PC-9 (cell line): ENCODE data around the gene AMOTL2. TPM values are rescaled to one million over a fixed set of nuclear protein-coding genes. Genes with fewer than 3 reads are reported as not detected.
A peak's percentile ranks its signal among the peaks of the same experiment; 100 is the strongest.

Experiments used
- BruUV-seq: library from RNA; stranded (reverse); fragments of 400-500 nt; replicated peaks from 2 replicates; lab custom pipeline; 2021; lab: Mats Ljungman, UMichigan
- CTCF ChIA-PET: fragments of 300-600 bp; sonication (Branson Sonifier 250); formaldehyde crosslinking; loops from one replicate; lab custom pipeline; 2022; ENCODE audit warnings: antibody characterized with exemption; lab: Charles Lee
- POLR2A ChIA-PET: fragments of 300-600 bp; sonication (Branson Sonifier 250); formaldehyde crosslinking; loops from one replicate; lab custom pipeline; 2022; ENCODE audit warnings: antibody characterized with exemption; ENCODE audit not compliant: unreplicated experiment; lab: Charles Lee
- DNase-seq, 2 experiments: peaks; one replicate each; pipeline versions ENCODE4 v3.0.0 to v3.0.0-alpha.2; 2015 to 2022; ENCODE audit warnings: mixed read lengths in 1 of 2
- H2AFZ ChIP-seq: fragments of 200-600 bp; sonication (generic); 2 replicates; pipeline ENCODE4 v1.8.1; 2017; ENCODE audit warnings: antibody characterized with exemption
- H3F3A ChIP-seq: fragments of 200-600 bp; sonication (generic); 2 replicates; pipeline ENCODE4 v1.8.1; 2017; ENCODE audit warnings: antibody characterized with exemption, mild to moderate bottlenecking, low read depth; ENCODE audit not compliant: insufficient read depth
- H3K27ac ChIP-seq: fragments of 200-600 bp; sonication (generic); 2 replicates; pipeline ENCODE4 v1.6.1; 2016; ENCODE audit warnings: mixed run types
- H3K27me3 ChIP-seq: fragments of 200-600 bp; sonication (generic); 2 replicates; pipeline ENCODE4 v1.6.1; 2016; ENCODE audit warnings: low read depth, mixed run types; ENCODE audit not compliant: insufficient read depth
- H3K36me3 ChIP-seq: fragments of 200-600 bp; sonication (generic); 2 replicates; pipeline ENCODE4 v1.6.1; 2016; ENCODE audit warnings: low read depth, mixed run types
- H3K4me1 ChIP-seq: fragments of 200-600 bp; sonication (generic); replicated peaks from 2 replicates; pipeline ENCODE4 v1.6.1; 2016; ENCODE audit warnings: mixed run types; ENCODE audit not compliant: insufficient read depth
- H3K4me2 ChIP-seq: fragments of 200-600 bp; sonication (generic); 2 replicates; pipeline ENCODE4 v1.6.1; 2017; ENCODE audit warnings: mixed run types
- H3K4me3 ChIP-seq: fragments of 200-600 bp; sonication (generic); 2 replicates; pipeline ENCODE4 v1.6.1; 2016; ENCODE audit warnings: mixed run types
- H3K79me2 ChIP-seq: fragments of 200-600 bp; sonication (generic); 2 replicates; pipeline ENCODE4 v1.6.1; 2017; ENCODE audit warnings: low read depth, mixed run types
- H3K9me2 ChIP-seq: fragments of 200-600 bp; sonication (generic); 2 replicates; pipeline ENCODE4 v1.8.1; 2017; ENCODE audit warnings: mild to moderate bottlenecking; ENCODE audit not compliant: insufficient read depth
- H3K9me3 ChIP-seq: fragments of 200-600 bp; sonication (generic); 2 replicates; pipeline ENCODE4 v1.8.1; 2016; ENCODE audit warnings: low read depth; ENCODE audit not compliant: insufficient read depth
- H4K20me1 ChIP-seq: fragments of 200-600 bp; sonication (generic); 2 replicates; pipeline ENCODE4 v1.8.1; 2017; ENCODE audit not compliant: insufficient read depth
- EZH2 ChIP-seq: fragments of 200-600 bp; sonication (generic); IDR thresholded peaks from 2 replicates; pipeline ENCODE4 v1.8.0; 2017; ENCODE audit warnings: antibody characterized with exemption, low read depth
- intact Hi-C: fragments of 100-400 bp; cut with micrococcal nuclease; formaldehyde crosslinking; loops from one replicate; pipeline ENCODE4 v1.10.0; 2022; ENCODE audit not compliant: unreplicated experiment
- total RNA-seq: library from RNA; stranded (reverse); gene quantifications from 2 replicates; pipeline ENCODE4 v1.2.3, GENCODE V29; 2021
- TF ChIP-seq, protein P1 (sequence below): fragments of 200-600 bp; sonication (generic); conservative IDR thresholded peaks from 2 replicates; pipeline ENCODE4 v1.6.1; 2017; ENCODE audit warnings: mixed run types, antibody characterized with exemption, mild to moderate bottlenecking, moderate library complexity

The AMOTL2 gene
- total RNA-seq, 1 experiment from 2014 or later: 147 TPM

DNA sequence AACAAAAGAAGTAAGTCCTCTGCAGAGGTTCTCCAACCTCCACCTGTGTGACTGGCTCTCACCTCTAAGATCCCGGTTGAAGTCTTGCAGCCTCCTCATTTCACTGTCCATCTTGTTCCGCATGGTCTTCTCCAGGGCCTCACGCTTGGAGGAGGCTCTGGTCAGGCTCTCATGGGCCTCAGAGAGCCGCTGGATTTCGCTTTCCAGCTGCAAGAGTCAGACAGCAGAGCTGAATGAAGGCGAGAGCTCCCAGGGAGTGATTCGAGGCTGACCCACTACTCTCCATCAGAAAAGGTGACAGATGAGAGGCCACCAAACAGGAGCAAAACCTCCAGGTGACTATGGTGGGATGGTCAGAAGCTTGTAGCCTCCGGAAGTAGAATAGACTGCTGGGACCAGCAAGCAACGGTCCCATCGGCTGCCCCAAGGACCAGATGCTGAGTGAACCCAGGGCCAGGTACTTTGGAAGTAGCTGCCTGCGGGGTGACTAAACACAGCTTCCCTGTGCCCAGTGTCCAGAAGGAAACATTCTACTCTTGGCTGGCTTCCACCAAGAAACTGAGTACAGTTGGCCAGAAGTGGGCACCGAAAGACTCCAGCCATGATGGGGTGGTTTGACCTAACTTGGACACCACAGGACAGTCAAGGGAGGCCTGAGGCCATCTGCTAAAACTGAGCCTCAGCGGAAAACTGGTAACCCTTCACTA lies 7.9 kb downstream of the AMOTL2 start:
- Histone ChIP-seq H3K27ac (peak overlapping the region; percentile 100), H3K79me2 (peaks cover 86% of the 10 kb centered on the region), H3K27me3 (no peaks in the 10 kb centered on the region), H3F3A (peaks cover 94% of the 10 kb centered on the region), H3K36me3 (peaks cover 89% of the 10 kb centered on the region), H3K4me2 (peak overlapping the region; percentile 87), H2AFZ (no peak overlapping the region), H3K4me1 (peaks cover 96% of the 10 kb centered on the region), H3K9me3 (no peaks in the 10 kb centered on the region), H3K4me3 (peak overlapping the region; percentile 21; the same call in 1 of the 2 replicates), H3K9me2 (no peaks in the 10 kb centered on the region), H4K20me1 (peaks cover 49% of the 10 kb centered on the region)
- ChIA-PET POLR2A (interaction anchor here (0.6 to 2.0 kb wide), 4 partner anchors 9 to 61 kb away, joined by 3 to 18 read pairs (median 4); no protein-coding TSS in a partner anchor), CTCF (interaction anchor here (0.6 to 1.5 kb wide), 2 partner anchors 9 to 1814 kb away, joined by 3 to 5 read pairs; no protein-coding TSS in a partner anchor)
- intact Hi-C loops: no loop called here
- BruUV-seq: no TSS peak
- TF ChIP-seq, protein P1, sequence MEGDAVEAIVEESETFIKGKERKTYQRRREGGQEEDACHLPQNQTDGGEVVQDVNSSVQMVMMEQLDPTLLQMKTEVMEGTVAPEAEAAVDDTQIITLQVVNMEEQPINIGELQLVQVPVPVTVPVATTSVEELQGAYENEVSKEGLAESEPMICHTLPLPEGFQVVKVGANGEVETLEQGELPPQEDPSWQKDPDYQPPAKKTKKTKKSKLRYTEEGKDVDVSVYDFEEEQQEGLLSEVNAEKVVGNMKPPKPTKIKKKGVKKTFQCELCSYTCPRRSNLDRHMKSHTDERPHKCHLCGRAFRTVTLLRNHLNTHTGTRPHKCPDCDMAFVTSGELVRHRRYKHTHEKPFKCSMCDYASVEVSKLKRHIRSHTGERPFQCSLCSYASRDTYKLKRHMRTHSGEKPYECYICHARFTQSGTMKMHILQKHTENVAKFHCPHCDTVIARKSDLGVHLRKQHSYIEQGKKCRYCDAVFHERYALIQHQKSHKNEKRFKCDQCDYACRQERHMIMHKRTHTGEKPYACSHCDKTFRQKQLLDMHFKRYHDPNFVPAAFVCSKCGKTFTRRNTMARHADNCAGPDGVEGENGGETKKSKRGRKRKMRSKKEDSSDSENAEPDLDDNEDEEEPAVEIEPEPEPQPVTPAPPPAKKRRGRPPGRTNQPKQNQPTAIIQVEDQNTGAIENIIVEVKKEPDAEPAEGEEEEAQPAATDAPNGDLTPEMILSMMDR: no peak
- no peak for TF ChIP-seq EZH2
- no peak for DNase-seq

DNA sequence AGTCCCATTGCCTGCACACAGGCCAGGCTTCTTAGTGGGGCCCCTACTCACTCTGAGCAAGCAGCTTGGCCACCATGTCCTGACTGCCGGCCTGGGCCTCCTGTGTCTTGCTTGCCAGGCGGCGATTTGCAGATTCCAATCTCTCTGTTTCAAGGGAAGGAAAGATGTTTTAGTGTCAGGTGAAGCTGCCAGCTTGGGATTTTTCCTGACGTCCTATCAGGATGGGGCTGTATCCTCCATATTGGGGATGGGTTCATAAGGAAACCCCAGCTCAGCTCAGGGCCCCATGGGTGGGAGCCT lies 8.5 kb downstream of the AMOTL2 start:
- Histone ChIP-seq H3K79me2 (peaks cover 86% of the 10 kb centered on the region), H3K27ac (peak overlapping the region; percentile 100), H3K4me3 (peak overlapping the region; percentile 21; the same call in 1 of the 2 replicates), H4K20me1 (peaks cover 43% of the 10 kb centered on the region), H3K4me2 (peak overlapping the region; percentile 87), H3K9me2 (no peaks in the 10 kb centered on the region), H3K27me3 (no peaks in the 10 kb centered on the region), H3K4me1 (peaks cover 96% of the 10 kb centered on the region), H2AFZ (no peak overlapping the region), H3K36me3 (peaks cover 88% of the 10 kb centered on the region), H3K9me3 (no peaks in the 10 kb centered on the region), H3F3A (peaks cover 94% of the 10 kb centered on the region)
- TF ChIP-seq, protein P1: no peak
- TF ChIP-seq EZH2: no peak
- BruUV-seq: no TSS peak
- ChIA-PET POLR2A (interaction anchor here (0.8 to 2.8 kb wide), 2 partner anchors 9 to 48 kb away, joined by 5 to 76 read pairs; partner anchors contain the start of gene AMOTL2), CTCF (no interaction called here)
- intact Hi-C loops: loop anchor here (2.0 kb wide), 1 partner anchor 39 kb away; no protein-coding TSS in a partner anchor
- no peak for DNase-seq

DNA sequence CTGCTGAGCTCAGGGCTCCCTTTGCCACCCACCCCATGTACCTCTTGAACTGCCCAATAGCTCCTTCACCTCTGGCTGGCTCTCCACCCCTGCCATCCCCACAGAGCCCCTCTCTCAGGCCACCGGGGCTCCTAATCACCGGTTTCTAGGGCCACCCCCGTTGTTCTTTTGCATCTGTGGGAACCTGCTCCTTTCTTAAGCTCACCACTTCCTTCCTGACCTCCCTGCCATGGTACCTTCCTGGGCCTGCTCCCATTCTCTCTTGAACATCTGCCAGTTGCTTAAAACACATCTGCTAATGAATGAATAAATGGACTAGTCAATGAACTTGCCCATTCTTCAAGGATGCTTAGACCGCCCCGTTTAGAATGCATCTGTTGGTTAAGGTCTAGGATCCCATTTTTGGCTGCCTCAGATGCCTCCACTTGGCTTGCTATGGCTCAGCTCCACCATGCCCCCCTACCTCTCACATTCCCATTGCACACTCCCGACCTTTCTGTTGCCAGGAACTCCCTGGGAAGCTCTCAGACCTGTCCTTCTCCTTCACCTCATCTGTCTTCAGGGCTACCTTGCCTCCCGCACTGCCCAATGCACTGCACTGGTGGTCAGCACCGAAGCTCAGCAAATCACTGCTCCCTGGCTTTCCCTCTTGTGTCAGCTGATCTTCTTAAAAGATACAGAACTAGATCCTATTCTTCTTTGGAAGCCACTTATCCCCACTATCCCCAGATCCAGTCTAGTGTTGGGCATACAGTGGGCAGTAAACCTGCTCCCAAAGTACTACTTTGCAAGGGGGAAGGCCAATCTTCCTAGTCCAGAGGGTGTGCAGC lies 9.1 kb downstream of the AMOTL2 start:
- intact Hi-C loops: loop anchor here (1.0 to 5.0 kb wide), 3 partner anchors 9 to 793 kb away; partner anchors contain the start of genes AMOTL2 and CDV3
- peak overlapping the region; percentile 100 for H3K27ac ChIP-seq
- ChIA-PET POLR2A (interaction anchor here (0.6 to 2.8 kb wide), 16 partner anchors 9 to 119 kb away, joined by 3 to 76 read pairs (median 9); partner anchors contain the start of gene AMOTL2), CTCF (interaction anchor here (1.0 to 1.5 kb wide), 6 partner anchors 13 to 108 kb away, joined by 4 to 6 read pairs (median 5); no protein-coding TSS in a partner anchor)
- no peak overlapping the region for H2AFZ ChIP-seq
- peak overlapping the region; percentile 21; the same call in 1 of the 2 replicates for H3K4me3 ChIP-seq
- H3K79me2 ChIP-seq: peaks cover 86% of the 10 kb centered on the region
- no peaks in the 10 kb centered on the region for H3K27me3 ChIP-seq
- peaks cover 88% of the 10 kb centered on the region for H3K36me3 ChIP-seq
- peak overlapping the region; percentile 87 for H3K4me2 ChIP-seq
- H3K9me3 ChIP-seq: no peaks in the 10 kb centered on the region
- peaks cover 37% of the 10 kb centered on the region for H4K20me1 ChIP-seq
- H3K4me1 ChIP-seq: peaks cover 96% of the 10 kb centered on the region
- no TSS peak for BruUV-seq
- TF ChIP-seq, protein P1: no peak
- TF ChIP-seq EZH2: no peak
- H3K9me2 ChIP-seq: no peaks in the 10 kb centered on the region
- H3F3A ChIP-seq: peaks cover 95% of the 10 kb centered on the region
- no peak for DNase-seq
